Measurements from ENCODE around the gene FJX1. TPM values are rescaled to one million over a fixed set of nuclear protein-coding genes. Genes with fewer than 3 reads are reported as not detected.

FJX1 gene
- total RNA-seq, 6 donors from 2014 or later, result 2.5 to 9.2 (median 6.1) TPM

GRCh38 chr11:35609656-35610055 lies 8.6 kb upstream of the FJX1 start:
- ATAC-seq (ENCODE audit: low FRiP score in 2 of 2) (no peak), DNase-seq (no peak)
- Histone ChIP-seq H3K4me3 (no peak overlapping the region), H3K27me3 (no peaks in the 10 kb centered on the region), H3K4me1 (no peaks in the 10 kb centered on the region), H3K27ac (no peak overlapping the region), H3K36me3 (no peaks in the 10 kb centered on the region), H3K9me3 (no peaks in the 10 kb centered on the region)
- 77 to 86% methylated on average over 6 of the region's 6 CpGs for WGBS, 2 donors
- TF ChIP-seq POLR2AphosphoS5 (IDR thresholded peaks at IDR 0.05) (no peak), EP300 (IDR thresholded peaks at IDR 0.05) (no peak), CTCF (IDR thresholded peaks at IDR 0.05) (no peak), POLR2A (IDR thresholded peaks at IDR 0.05) (no peak)

- H3K27ac ChIP-seq, result no peak overlapping the region
- ATAC-seq (ENCODE audit: low FRiP score in 2 of 2) (no peak), DNase-seq (no peak)
- no peaks in the 10 kb centered on the region for H3K27me3 ChIP-seq
- WGBS, 2 donors, result 82 to 85% methylated on average over 7 of the region's 7 CpGs
- H3K36me3 ChIP-seq, result no peaks in the 10 kb centered on the region
- no peaks in the 10 kb centered on the region for H3K9me3 ChIP-seq
- H3K4me1 ChIP-seq, result no peaks in the 10 kb centered on the region
- no peak overlapping the region for H3K4me3 ChIP-seq
- TF ChIP-seq CTCF (IDR thresholded peaks at IDR 0.05) (no peak), POLR2AphosphoS5 (IDR thresholded peaks at IDR 0.05) (no peak), POLR2A (IDR thresholded peaks at IDR 0.05) (no peak), EP300 (IDR thresholded peaks at IDR 0.05) (no peak)
Observed at GRCh38 chr11:35610631-35611030, 7.6 kb upstream of the FJX1 start.

GRCh38 chr11:35611741-35612140 lies 6.5 kb upstream of the FJX1 start:
- Histone ChIP-seq H3K27ac (no peak overlapping the region), H3K27me3 (no peaks in the 10 kb centered on the region), H3K4me1 (peaks cover 0 to 8% (median 3%) of the 10 kb centered on the region in 4 donors), H3K36me3 (no peaks in the 10 kb centered on the region), H3K9me3 (no peaks in the 10 kb centered on the region), H3K4me3 (no peak overlapping the region)
- DNase-seq (no peak), ATAC-seq (ENCODE audit: low FRiP score in 2 of 2) (no peak)
- 20 to 45% methylated on average over 1 of the region's 1 CpG for WGBS, 2 donors
- no peak for TF ChIP-seq POLR2A (IDR thresholded peaks at IDR 0.05)
- TF ChIP-seq EP300 (IDR thresholded peaks at IDR 0.05), result no peak
- TF ChIP-seq POLR2AphosphoS5 (IDR thresholded peaks at IDR 0.05), result no peak
- TF ChIP-seq CTCF (IDR thresholded peaks at IDR 0.05), result no peak

GRCh38 chr11:35614939-35615569 lies 3.2 kb upstream of the FJX1 start:
- no peak for DNase-seq
- no peak overlapping the region for H3K27ac ChIP-seq
- peaks cover 0 to 5% (median 2%) of the 10 kb centered on the region in 4 donors for H3K27me3 ChIP-seq
- no peak overlapping the region for H3K4me3 ChIP-seq
- no peaks in the 10 kb centered on the region for H3K9me3 ChIP-seq
- H3K4me1 ChIP-seq, result peaks cover 20 to 35% (median 30%) of the 10 kb centered on the region in 4 donors
- no peak for TF ChIP-seq POLR2A (IDR thresholded peaks at IDR 0.05)
- no peak for TF ChIP-seq POLR2AphosphoS5 (IDR thresholded peaks at IDR 0.05)
- no peak for TF ChIP-seq EP300 (IDR thresholded peaks at IDR 0.05)
- no peak for TF ChIP-seq CTCF (IDR thresholded peaks at IDR 0.05)
- no peak for ATAC-seq (ENCODE audit: low FRiP score in 2 of 2)
- H3K36me3 ChIP-seq, result no peaks in the 10 kb centered on the region
- WGBS, 2 donors, result 44 to 87% methylated on average over 1 of the region's 1 CpG
